Measurements from ENCODE around the gene EFNB3. TPM values are rescaled to one million over a fixed set of nuclear protein-coding genes. Genes with fewer than 3 reads are reported as not detected.

Gene EFNB3
- polyA plus RNA-seq, 2 of the 4 experiments (the other 2 are of a cell fraction): 1.7 to 1.9 TPM

DNA sequence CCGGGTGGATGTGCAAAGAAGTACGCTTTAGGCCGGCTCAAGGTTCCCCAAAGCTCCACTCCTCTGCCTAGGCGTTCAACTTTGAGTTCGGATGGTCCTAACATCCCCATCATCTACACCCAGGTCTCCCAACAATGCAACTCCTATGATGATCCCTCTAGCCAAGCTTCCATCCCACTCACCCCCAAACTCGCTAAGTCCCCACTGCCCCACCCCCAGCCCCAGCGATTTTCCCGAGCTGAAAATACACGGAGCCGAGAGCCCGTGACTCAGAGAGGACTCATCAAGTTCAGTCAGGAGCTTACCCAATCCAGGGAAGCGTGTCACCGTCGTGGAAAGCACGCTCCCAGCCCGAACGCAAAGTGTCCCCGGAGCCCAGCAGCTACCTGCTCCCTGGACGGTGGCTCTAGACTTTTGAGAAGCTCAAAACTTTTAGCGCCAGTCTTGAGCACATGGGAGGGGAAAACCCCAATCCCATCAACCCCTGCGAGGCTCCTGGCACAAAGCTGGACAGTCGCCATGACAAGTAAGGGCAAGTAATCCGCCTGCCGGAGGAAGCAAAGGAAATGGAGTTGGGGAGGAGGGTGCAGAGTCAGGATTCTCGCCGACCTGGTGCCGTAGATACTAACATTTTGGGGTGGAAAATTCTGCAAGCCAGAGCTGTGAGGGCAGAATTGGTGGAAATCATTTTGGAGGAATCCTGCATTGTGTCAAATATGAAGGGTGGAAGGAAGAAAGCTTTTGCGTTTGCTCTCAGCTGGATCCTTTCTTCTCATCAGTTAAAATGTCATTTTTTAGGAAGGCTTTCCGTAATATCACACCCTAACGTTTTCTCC is 17.7 kb upstream of the EFNB3 start, which contains the start of gene TP53:
Gene TP53 (minus strand): TSS at position 419 of the 836 bp plus-strand sequence. CDS start 10,896 bp downstream, outside the sequence.
- WGBS (ENCODE audit: missing lambda C conversion rate): 2% methylated on average over 27 of the region's 30 CpGs
- peak; percentile 58 to 71 for ATAC-seq
- ChIA-PET CTCF (interaction anchor here (0.6 to 10.0 kb wide), 55 partner anchors 12 to 472 kb away, joined by 3 to 191 read pairs (median 6); partner anchors contain the start of genes ATP1B2, CD68, DNAH2 and EFNB3), POLR2A (interaction anchor here (0.5 to 4.1 kb wide), 46 partner anchors 12 to 486 kb away, joined by 3 to 97 read pairs (median 5); partner anchors contain the start of genes ATP1B2, CD68, CNTROB and CYB5D1)
- H3K27ac ChIP-seq: peak within 1 kb of the TSS; percentile 94 to 95
- peak; percentile 91 to 97 for DNase-seq (ENCODE audit: low read depth in 1 of 2, low spot score in 1 of 2)
- H3K4me1 ChIP-seq: peaks cover 23% of the 10 kb centered on the region
- H3K4me2 ChIP-seq: peak within 1 kb of the TSS; percentile 93
- FAIRE-seq: peak; percentile 92
- peak within 1 kb of the TSS; percentile 77 for H3K4me3 ChIP-seq
- no peaks in the 10 kb centered on the region for H3K9me3 ChIP-seq
- TF ChIP-seq MYC (IDR thresholded peaks at IDR 0.05; ENCODE audit: borderline replicate concordance, low read length) (peak; percentile 100), POLR2A (IDR thresholded peaks at IDR 0.05; ENCODE audit: low read length) (peak; percentile 97), ZSCAN20 (CRISPR knock-in tag; IDR thresholded peaks at IDR 0.05) (no peak), ZFP36 (IDR thresholded peaks at IDR 0.05; ENCODE audit: borderline replicate concordance, partially characterized antibody) (no peak), RARB (CRISPR knock-in tag; IDR thresholded peaks at IDR 0.05) (no peak), PHF8 (IDR thresholded peaks at IDR 0.05; ENCODE audit: borderline replicate concordance, low read depth) (no peak; the same call in none of the 2 replicates), BHLHE40 (IDR thresholded peaks at IDR 0.05; ENCODE audit: low read depth, low read length) (no peak), FOSB (CRISPR knock-in tag; IDR thresholded peaks at IDR 0.05) (no peak), PBX3 (IDR thresholded peaks at IDR 0.05) (peak; percentile 19; the same call in 1 of the 2 replicates), HDAC2 (IDR thresholded peaks at IDR 0.05) (no peak), POLR2AphosphoS2 (conservative IDR thresholded peaks at IDR 0.05; ENCODE audit: low read length) (0 out of 2 replicates have a peak, but pooled peaks have one; percentile 72), SMC3 (IDR thresholded peaks at IDR 0.05) (no peak), HOXB5 (CRISPR knock-in tag; IDR thresholded peaks at IDR 0.05) (no peak), MAFK (IDR thresholded peaks at IDR 0.05; ENCODE audit: partially characterized antibody) (peak; percentile 21), EHMT2 (IDR thresholded peaks at IDR 0.05; ENCODE audit: low read depth) (no peak), NPAS2 (CRISPR knock-in tag; IDR thresholded peaks at IDR 0.05; ENCODE audit: borderline replicate concordance) (no peak), HOXA7 (CRISPR knock-in tag; IDR thresholded peaks at IDR 0.05) (no peak), CHD4 (IDR thresholded peaks at IDR 0.05; ENCODE audit: borderline replicate concordance) (no peak), ZC3H11A (IDR thresholded peaks at IDR 0.05) (no peak), CBX8 (IDR thresholded peaks at IDR 0.05) (no peak), RCOR1 (IDR thresholded peaks at IDR 0.05; ENCODE audit: low read depth, low read length) (peak; percentile 42; the same call in 1 of the 2 replicates), HEYL (CRISPR knock-in tag; IDR thresholded peaks at IDR 0.05) (no peak), TP53 (CRISPR knock-in tag; IDR thresholded peaks at IDR 0.05) (peak; percentile 24; the same call in 1 of the 2 replicates), HES2 (IDR thresholded peaks at IDR 0.05) (no peak), CEBPB (IDR thresholded peaks at IDR 0.05) (peak; percentile 53 to 73; a peak in 3 of 4 replicates), REST (IDR thresholded peaks at IDR 0.05) (no peak), NR3C1 (IDR thresholded peaks at IDR 0.05) (no peak)
- TF ChIP-seq, protein P1, sequence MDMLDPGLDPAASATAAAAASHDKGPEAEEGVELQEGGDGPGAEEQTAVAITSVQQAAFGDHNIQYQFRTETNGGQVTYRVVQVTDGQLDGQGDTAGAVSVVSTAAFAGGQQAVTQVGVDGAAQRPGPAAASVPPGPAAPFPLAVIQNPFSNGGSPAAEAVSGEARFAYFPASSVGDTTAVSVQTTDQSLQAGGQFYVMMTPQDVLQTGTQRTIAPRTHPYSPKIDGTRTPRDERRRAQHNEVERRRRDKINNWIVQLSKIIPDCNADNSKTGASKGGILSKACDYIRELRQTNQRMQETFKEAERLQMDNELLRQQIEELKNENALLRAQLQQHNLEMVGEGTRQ (IDR thresholded peaks at IDR 0.05): 0 out of 2 replicates have a peak, but pooled peaks have one; percentile 26
- TF ChIP-seq, protein P2, sequence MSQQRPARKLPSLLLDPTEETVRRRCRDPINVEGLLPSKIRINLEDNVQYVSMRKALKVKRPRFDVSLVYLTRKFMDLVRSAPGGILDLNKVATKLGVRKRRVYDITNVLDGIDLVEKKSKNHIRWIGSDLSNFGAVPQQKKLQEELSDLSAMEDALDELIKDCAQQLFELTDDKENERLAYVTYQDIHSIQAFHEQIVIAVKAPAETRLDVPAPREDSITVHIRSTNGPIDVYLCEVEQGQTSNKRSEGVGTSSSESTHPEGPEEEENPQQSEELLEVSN (IDR thresholded peaks at IDR 0.05; ENCODE audit: borderline replicate concordance, low read depth): peak; percentile 77; the same call in 1 of the 2 replicates
- TF ChIP-seq, protein P3, sequence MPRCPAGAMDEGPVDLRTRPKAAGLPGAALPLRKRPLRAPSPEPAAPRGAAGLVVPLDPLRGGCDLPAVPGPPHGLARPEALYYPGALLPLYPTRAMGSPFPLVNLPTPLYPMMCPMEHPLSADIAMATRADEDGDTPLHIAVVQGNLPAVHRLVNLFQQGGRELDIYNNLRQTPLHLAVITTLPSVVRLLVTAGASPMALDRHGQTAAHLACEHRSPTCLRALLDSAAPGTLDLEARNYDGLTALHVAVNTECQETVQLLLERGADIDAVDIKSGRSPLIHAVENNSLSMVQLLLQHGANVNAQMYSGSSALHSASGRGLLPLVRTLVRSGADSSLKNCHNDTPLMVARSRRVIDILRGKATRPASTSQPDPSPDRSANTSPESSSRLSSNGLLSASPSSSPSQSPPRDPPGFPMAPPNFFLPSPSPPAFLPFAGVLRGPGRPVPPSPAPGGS (IDR thresholded peaks at IDR 0.05): peak; percentile 99
- TF ChIP-seq, protein P4, sequence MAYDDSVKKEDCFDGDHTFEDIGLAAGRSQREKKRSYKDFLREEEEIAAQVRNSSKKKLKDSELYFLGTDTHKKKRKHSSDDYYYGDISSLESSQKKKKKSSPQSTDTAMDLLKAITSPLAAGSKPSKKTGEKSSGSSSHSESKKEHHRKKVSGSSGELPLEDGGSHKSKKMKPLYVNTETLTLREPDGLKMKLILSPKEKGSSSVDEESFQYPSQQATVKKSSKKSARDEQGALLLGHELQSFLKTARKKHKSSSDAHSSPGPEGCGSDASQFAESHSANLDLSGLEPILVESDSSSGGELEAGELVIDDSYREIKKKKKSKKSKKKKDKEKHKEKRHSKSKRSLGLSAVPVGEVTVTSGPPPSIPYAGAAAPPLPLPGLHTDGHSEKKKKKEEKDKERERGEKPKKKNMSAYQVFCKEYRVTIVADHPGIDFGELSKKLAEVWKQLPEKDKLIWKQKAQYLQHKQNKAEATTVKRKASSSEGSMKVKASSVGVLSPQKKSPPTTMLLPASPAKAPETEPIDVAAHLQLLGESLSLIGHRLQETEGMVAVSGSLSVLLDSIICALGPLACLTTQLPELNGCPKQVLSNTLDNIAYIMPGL (CRISPR knock-in tag; IDR thresholded peaks at IDR 0.05; ENCODE audit: borderline replicate concordance): no peak
